SH-SY5Y (cell line): Measurements from ENCODE around the gene CMC4.

Source experiments
- GATA2 ChIP-seq: IDR thresholded peaks from 2 replicates; pipeline ENCODE4 v1.6.1; 2011; ENCODE audit warnings: mild to moderate bottlenecking, low read depth, low read length
- GATA3 ChIP-seq: IDR thresholded peaks from 2 replicates; pipeline ENCODE4 v1.6.1; 2011; ENCODE audit warnings: low read depth, mild to moderate bottlenecking, low read length, moderate library complexity

DNA sequence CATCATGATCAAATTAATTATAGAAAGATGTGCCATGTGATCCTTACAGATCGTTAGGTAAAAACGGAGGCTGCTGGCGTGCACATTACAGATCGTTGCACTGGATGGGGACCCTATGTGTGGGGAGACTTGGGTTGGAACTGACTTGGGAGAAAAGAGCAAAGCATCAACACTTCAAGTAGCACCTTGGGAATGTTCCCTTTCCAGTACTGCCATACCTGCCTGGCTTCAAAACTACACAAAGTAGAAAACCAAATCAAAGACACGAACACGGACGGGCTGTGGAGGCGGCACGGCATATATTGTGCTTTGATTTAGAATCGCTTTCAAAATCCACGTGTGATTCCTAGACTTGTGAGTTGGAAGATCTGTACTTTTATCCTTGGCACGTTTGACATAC, 898 bp downstream of the CMC4 start:
- TF ChIP-seq GATA3 = no peak
- no peak for TF ChIP-seq GATA2
